GM13977 (cell line): Measurements from ENCODE around the gene IGBP1.
"Not testable (repeated sequence)": the region's sequence is repeated elsewhere in the genome, so short reads cannot be mapped to it uniquely, and the experiment has no call there.

Experiments
- DNase-seq: peaks from one replicate; pipeline ENCODE4 v3.0.0; 2012; ENCODE audit warnings: low spot score
- CTCF ChIP-seq: IDR thresholded peaks from 2 replicates; pipeline ENCODE4 v1.5.1; 2012; ENCODE audit warnings: mild to moderate bottlenecking, control low read depth; ENCODE audit not compliant: insufficient read depth; ENCODE audit errors: extremely low read depth, missing control alignments
- in situ Hi-C: fragments of 300-500 bp; cut with MboI; formaldehyde crosslinking; loops from one replicate; pipeline ENCODE4 v1.12.0; 2022; ENCODE audit warnings: low sequenced_read_pairs, low pct_unique_long_range_greater_than_20kb, mixed read lengths, inconsistent platforms; ENCODE audit not compliant: unreplicated experiment

The IGBP1 gene

GRCh38 chrX:70201732-70202131, 68.5 kb downstream of the IGBP1 start:
- TF ChIP-seq CTCF: no peak
- in situ Hi-C loops: no loop called here

GRCh38 chrX:70208479-70208878, 75.2 kb downstream of the IGBP1 start:
- TF ChIP-seq CTCF: no peak
- in situ Hi-C loops: no loop called here
- no peak for DNase-seq

More at GRCh38 chrX:70201732-70202131, 68.5 kb downstream of the IGBP1 start:
- DNase-seq: no peak

GRCh38 chrX:70209570-70209969, 76.3 kb downstream of the IGBP1 start:
- in situ Hi-C loops, DNase-seq: not testable (repeated sequence)
